B cell (primary cell): Measurements from ENCODE around the gene TUBGCP4. TPM values are rescaled to one million over a fixed set of nuclear protein-coding genes. Genes with fewer than 3 reads are reported as not detected.

Source experiments
- ATAC-seq: fragments of 200-7000 bp; cut with Tn5 transposase; one replicate; pipeline ENCODE4 v1.10.0; 2021; ENCODE audit warnings: low read depth, mild to moderate bottlenecking, moderate number of reproducible peaks, moderate library complexity
- CTCF ChIA-PET: fragments of 350-600 bp; sonication (Branson Sonifier 250); formaldehyde crosslinking; loops from one replicate; lab custom pipeline; 2021; ENCODE audit warnings: antibody characterized with exemption, inconsistent platforms; lab: Charles Lee
- POLR2A ChIA-PET: fragments of 350-600 bp; sonication (Branson Sonifier 250); formaldehyde crosslinking; loops from one replicate; lab custom pipeline; 2021; ENCODE audit warnings: antibody characterized with exemption; lab: Charles Lee
- DNase-seq: peaks from one replicate; pipeline ENCODE4 v3.0.0; 2013
- H2AFZ ChIP-seq: 2 replicates; pipeline ENCODE4 v1.6.1; 2012; ENCODE audit warnings: mild to moderate bottlenecking, low read depth, low read length; ENCODE audit not compliant: insufficient read depth, poor library complexity, severe bottlenecking
- H3K27ac ChIP-seq, 2 donors: 1 replicate in 1 of 2; 2 replicates in 1 of 2; pipeline ENCODE4 v1.5.1; 2012 to 2013; ENCODE audit warnings: low read length in 2 of 2, mild to moderate bottlenecking in 2 of 2, moderate library complexity in 1 of 2
- H3K27me3 ChIP-seq, 4 experiments: fragments of 200-600 bp in 1 of 4; sonication (generic) in 1 of 4; replicated peaks in 1 of 4; 1 replicate in 2 of 4; 2 replicates in 2 of 4; pipeline versions ENCODE4 v1.6.1 to v1.7.0; 2013 to 2016; ENCODE audit warnings: low read length in 3 of 4, mild to moderate bottlenecking in 2 of 4, mixed read lengths in 1 of 4, moderate library complexity in 1 of 4; ENCODE audit not compliant: insufficient read depth in 4 of 4, control insufficient read depth in 3 of 4; ENCODE audit errors: control extremely low read depth in 1 of 4
- H3K36me3 ChIP-seq, 2 experiments: replicated peaks in 1 of 2; 1 replicate in 1 of 2; 2 replicates in 1 of 2; pipeline versions ENCODE4 v1.6.1 to v1.7.1; 2013; ENCODE audit warnings: low read length in 1 of 2; ENCODE audit not compliant: insufficient read depth in 2 of 2, control insufficient read depth in 1 of 2; ENCODE audit errors: control extremely low read depth in 1 of 2, extremely low read depth in 1 of 2
- H3K4me1 ChIP-seq, 2 donors: fragments of 200-600 bp in 1 of 2; sonication (generic) in 1 of 2; 1 replicate in 1 of 2; 2 replicates in 1 of 2; pipeline versions ENCODE4 v1.5.1 to v1.6.1; 2013 to 2017; ENCODE audit warnings: low read length in 2 of 2; ENCODE audit not compliant: control insufficient read depth in 2 of 2, insufficient read depth in 2 of 2
- H3K4me2 ChIP-seq: replicated peaks from 2 replicates; pipeline ENCODE3; 2012; ENCODE audit warnings: mild to moderate bottlenecking, low read depth, low read length; ENCODE audit not compliant: poor library complexity, severe bottlenecking
- H3K4me3 ChIP-seq, 5 experiments: fragments of 200-600 bp in 1 of 5; sonication (generic) in 1 of 5; 1 replicate in 3 of 5; 2 replicates in 2 of 5; pipeline versions ENCODE4 v1.5.1 to v1.7.0; 2011 to 2016; ENCODE audit warnings: low read length in 4 of 5, mild to moderate bottlenecking in 4 of 5, low read depth in 2 of 5, control low read depth in 1 of 5, moderate library complexity in 1 of 5; ENCODE audit not compliant: insufficient read depth in 1 of 5; ENCODE audit errors: control extremely low read depth in 1 of 5, extremely low read depth in 1 of 5
- H3K79me2 ChIP-seq: fragments of 200-600 bp; sonication (generic); one replicate; pipeline ENCODE4 v1.6.0; 2016; ENCODE audit warnings: low read length; ENCODE audit not compliant: control insufficient read depth, insufficient read depth
- H3K9ac ChIP-seq: fragments of 200-600 bp; sonication (generic); 2 replicates; pipeline ENCODE4 v1.6.1; 2017; ENCODE audit warnings: mild to moderate bottlenecking, low read length, moderate library complexity
- H3K9me3 ChIP-seq, 3 donors: one replicate each; pipeline versions ENCODE4 v1.6.1 to v1.7.1; 2013; ENCODE audit warnings: low read length in 2 of 3; ENCODE audit not compliant: control insufficient read depth in 2 of 3, insufficient read depth in 1 of 3; ENCODE audit errors: control extremely low read depth in 1 of 3
- H4K20me1 ChIP-seq: 2 replicates; pipeline ENCODE4 v1.6.0; 2012; ENCODE audit warnings: mild to moderate bottlenecking, low read length; ENCODE audit not compliant: insufficient read depth, control insufficient read depth, poor library complexity, severe bottlenecking
- H3K27ac Mint-ChIP-seq: one replicate; pipeline ENCODE4 v1.8.0; 2021; ENCODE audit warnings: mixed read lengths
- H3K27me3 Mint-ChIP-seq: one replicate; pipeline ENCODE4 v1.8.0; 2021; ENCODE audit warnings: mixed read lengths
- H3K4me1 Mint-ChIP-seq: one replicate; pipeline ENCODE4 v1.8.0; 2021; ENCODE audit warnings: mixed read lengths
- H3K4me3 Mint-ChIP-seq: one replicate; pipeline ENCODE4 v1.8.0; 2021; ENCODE audit warnings: mixed read lengths
- H3K9me3 Mint-ChIP-seq: one replicate; pipeline ENCODE4 v1.8.0; 2022; ENCODE audit warnings: mixed read lengths; ENCODE audit not compliant: insufficient read depth
- CTCF ChIP-seq: fragments of 200-600 bp; IDR thresholded peaks from one replicate; pipeline ENCODE4 v1.8.0; 2022; ENCODE audit warnings: antibody characterized with exemption, mild to moderate bottlenecking
- EZH2 ChIP-seq: IDR thresholded peaks from 2 replicates; pipeline ENCODE4 v1.6.1; 2012; ENCODE audit warnings: borderline replicate concordance, low read depth, mild to moderate bottlenecking, moderate library complexity, low read length; ENCODE audit not compliant: insufficient read depth, poor library complexity, severe bottlenecking
- WGBS: methylation state at CpG from one replicate; pipeline ENCODE4 v1.1.5; 2013; ENCODE audit warnings: missing lambda C conversion rate; ENCODE audit not compliant: insufficient coverage; 5-methylcytosine and 5-hydroxymethylcytosine counted together
- intact Hi-C: fragments of 100-400 bp; cut with micrococcal nuclease; formaldehyde crosslinking; loops from one replicate; pipeline ENCODE4 v1.10.0; 2022
- polyA plus RNA-seq: library from polyadenylated mRNA; depleted of rRNA; stranded (reverse); fragments of >200 nt; gene quantifications from 2 replicates; pipeline ENCODE4 v1.2.3, GENCODE V29; 2012
- total RNA-seq, 2 donors: library from RNA; stranded (reverse); fragments of 120-200 nt in 1 of 2; gene quantifications; 1 replicate in 1 of 2; 2 replicates in 1 of 2; pipeline versions ENCODE4 v1.2.3 to v1.2.4, GENCODE V29; 2013 to 2022

TUBGCP4 gene
- total and polyA plus RNA-seq, 2 donors (not counting 1 experiment from before 2014, with no cell fraction given), result 10.0 to 31.6 TPM

- Mint-ChIP-seq H3K9me3 (no peaks in the 10 kb centered on the region), H3K27ac (no peak overlapping the region), H3K27me3 (no peaks in the 10 kb centered on the region), H3K4me1 (no peaks in the 10 kb centered on the region), H3K4me3 (no peak overlapping the region)
- H3K9ac ChIP-seq, result no peak overlapping the region
- H3K4me3 ChIP-seq, result no peak overlapping the region
- CTCF ChIA-PET, result no interaction called here
- H3K27me3 ChIP-seq, result no peaks in the 10 kb centered on the region
- H4K20me1 ChIP-seq, result no peaks in the 10 kb centered on the region
- H3K27ac ChIP-seq, result no peak overlapping the region
- no peaks in the 10 kb centered on the region for H3K4me1 ChIP-seq
- H3K36me3 ChIP-seq, result peaks cover 2 to 68% of the 10 kb centered on the region in 2 experiments
- TF ChIP-seq CTCF (no peak), EZH2 (no peak)
- intact Hi-C loops, result no loop called here
- H3K9me3 ChIP-seq, result no peaks in the 10 kb centered on the region
- POLR2A ChIA-PET, result no interaction called here
- DNase-seq (no peak), ATAC-seq (no peak)
- H2AFZ ChIP-seq, result no peak overlapping the region
- 100% methylated on average over 6 of the region's 7 CpGs for WGBS
- no peaks in the 10 kb centered on the region for H3K79me2 ChIP-seq
- H3K4me2 ChIP-seq, result no peak overlapping the region
Observed at GRCh38 chr15:43420876-43421275, 50.0 kb downstream of the TUBGCP4 start.

- TF ChIP-seq EZH2, result no peak
- no peak for TF ChIP-seq CTCF
- POLR2A ChIA-PET, result no interaction called here
- Histone ChIP-seq H3K9me3 (no peaks in the 10 kb centered on the region), H3K4me3 (no peak overlapping the region), H3K27me3 (no peaks in the 10 kb centered on the region), H3K79me2 (no peaks in the 10 kb centered on the region), H2AFZ (no peak overlapping the region), H3K9ac (no peak overlapping the region), H3K4me2 (no peak overlapping the region), H4K20me1 (no peaks in the 10 kb centered on the region), H3K27ac (no peak overlapping the region), H3K36me3 (peaks cover 2 to 71% of the 10 kb centered on the region in 2 experiments), H3K4me1 (no peaks in the 10 kb centered on the region)
- DNase-seq, result no peak
- H3K4me1 Mint-ChIP-seq, result no peaks in the 10 kb centered on the region
- 93% methylated on average over 3 of the region's 3 CpGs for WGBS
- CTCF ChIA-PET, result no interaction called here
- ATAC-seq, result no peak
- no peak overlapping the region for H3K4me3 Mint-ChIP-seq
- H3K27me3 Mint-ChIP-seq, result no peaks in the 10 kb centered on the region
- intact Hi-C loops, result no loop called here
- H3K27ac Mint-ChIP-seq, result no peak overlapping the region
- H3K9me3 Mint-ChIP-seq, result no peaks in the 10 kb centered on the region
Observed at GRCh38 chr15:43423793-43424192, 52.9 kb downstream of the TUBGCP4 start.
